Measurements from ENCODE around the gene PSMA4. TPM values are rescaled to one million over a fixed set of nuclear protein-coding genes. Genes with fewer than 3 reads are reported as not detected.

PSMA4 gene
- total and polyA plus RNA-seq, 4 donors: 95.3 to 154 (median 120) TPM

DNA sequence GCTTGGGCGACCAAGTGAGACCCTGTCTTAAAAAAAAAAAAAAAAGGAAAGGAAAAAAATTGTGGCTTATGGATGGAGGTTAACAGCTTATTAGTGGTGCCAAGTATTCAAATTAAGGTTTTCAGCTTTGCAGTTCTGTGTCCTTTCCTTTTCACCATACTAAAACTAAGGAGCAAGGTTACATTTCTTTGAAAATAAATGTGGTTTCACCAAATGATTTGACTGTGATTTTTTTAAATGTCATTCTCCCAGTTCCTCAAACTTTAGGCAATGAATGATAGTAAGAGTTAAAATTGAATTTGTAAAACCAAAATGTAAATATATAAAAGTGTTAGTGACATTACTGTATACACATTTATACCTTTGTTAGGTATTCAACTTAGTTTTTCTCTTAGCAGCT, 34.7 kb downstream of the PSMA4 start:
- Histone ChIP-seq H3K9ac (ENCODE audit: low read depth in 1 of 2, low read length in 2 of 2) (no peak overlapping the region), H3K4me3 (ENCODE audit: low read depth in 1 of 3, low read length in 3 of 3) (no peak overlapping the region), H3K9me3 (ENCODE audit: control insufficient read depth in 4 of 4, low read length in 3 of 4) (no peaks in the 10 kb centered on the region), H3K27me3 (ENCODE audit: control insufficient read depth in 4 of 4, insufficient read depth in 4 of 4, low read length in 3 of 4) (no peaks in the 10 kb centered on the region), H3K36me3 (ENCODE audit: control insufficient read depth in 4 of 4, insufficient read depth in 3 of 4, low read depth in 1 of 4, low read length in 3 of 4) (no peaks in the 10 kb centered on the region), H3K27ac (ENCODE audit: low read depth in 1 of 2, low read length in 2 of 2) (no peak overlapping the region), H3K4me1 (ENCODE audit: control insufficient read depth in 4 of 4, insufficient read depth in 4 of 4, low read length in 3 of 4) (no peaks in the 10 kb centered on the region)
- WGBS: 80% methylated on average over 1 of the region's 1 CpG
- no peak for DNase-seq (ENCODE audit: low spot score)
- TF ChIP-seq EGR1 (IDR thresholded peaks at IDR 0.05; ENCODE audit: low read depth in 2 of 2) (no peak), RXRA (IDR thresholded peaks at IDR 0.05) (no peak), HNF4A (conservative IDR thresholded peaks at IDR 0.05) (no peak), SP1 (IDR thresholded peaks at IDR 0.05) (no peak), REST (IDR thresholded peaks at IDR 0.05) (no peak)
- TF ChIP-seq, protein P1, sequence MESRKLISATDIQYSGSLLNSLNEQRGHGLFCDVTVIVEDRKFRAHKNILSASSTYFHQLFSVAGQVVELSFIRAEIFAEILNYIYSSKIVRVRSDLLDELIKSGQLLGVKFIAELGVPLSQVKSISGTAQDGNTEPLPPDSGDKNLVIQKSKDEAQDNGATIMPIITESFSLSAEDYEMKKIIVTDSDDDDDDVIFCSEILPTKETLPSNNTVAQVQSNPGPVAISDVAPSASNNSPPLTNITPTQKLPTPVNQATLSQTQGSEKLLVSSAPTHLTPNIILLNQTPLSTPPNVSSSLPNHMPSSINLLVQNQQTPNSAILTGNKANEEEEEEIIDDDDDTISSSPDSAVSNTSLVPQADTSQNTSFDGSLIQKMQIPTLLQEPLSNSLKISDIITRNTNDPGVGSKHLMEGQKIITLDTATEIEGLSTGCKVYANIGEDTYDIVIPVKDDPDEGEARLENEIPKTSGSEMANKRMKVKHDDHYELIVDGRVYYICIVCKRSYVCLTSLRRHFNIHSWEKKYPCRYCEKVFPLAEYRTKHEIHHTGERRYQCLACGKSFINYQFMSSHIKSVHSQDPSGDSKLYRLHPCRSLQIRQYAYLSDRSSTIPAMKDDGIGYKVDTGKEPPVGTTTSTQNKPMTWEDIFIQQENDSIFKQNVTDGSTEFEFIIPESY (IDR thresholded peaks at IDR 0.05): no peak
- TF ChIP-seq, protein P2, sequence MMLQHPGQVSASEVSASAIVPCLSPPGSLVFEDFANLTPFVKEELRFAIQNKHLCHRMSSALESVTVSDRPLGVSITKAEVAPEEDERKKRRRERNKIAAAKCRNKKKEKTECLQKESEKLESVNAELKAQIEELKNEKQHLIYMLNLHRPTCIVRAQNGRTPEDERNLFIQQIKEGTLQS (IDR thresholded peaks at IDR 0.05): no peak

DNA sequence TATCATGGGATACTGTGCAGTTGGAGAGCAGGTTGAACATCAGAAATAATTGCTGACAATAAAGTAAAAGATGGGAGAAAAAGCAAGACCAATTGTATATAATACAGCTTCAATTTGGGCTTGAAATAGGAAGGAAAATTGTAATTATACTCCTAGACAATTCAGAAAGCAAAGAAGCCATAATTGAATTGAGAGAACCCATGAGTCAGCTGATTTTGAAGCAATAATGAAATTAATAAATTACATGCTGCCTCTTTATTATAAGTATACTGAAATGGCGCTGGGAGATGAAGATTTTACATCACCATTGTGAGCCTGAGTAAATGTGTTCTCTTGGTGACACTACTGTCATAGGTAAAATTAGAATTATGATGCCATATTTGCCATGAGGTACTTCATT, 57.3 kb downstream of the PSMA4 start:
- no peak for DNase-seq (ENCODE audit: low spot score)
- TF ChIP-seq, protein P2 (IDR thresholded peaks at IDR 0.05): no peak
- TF ChIP-seq JUND (IDR thresholded peaks at IDR 0.05): no peak
- TF ChIP-seq, protein P3, sequence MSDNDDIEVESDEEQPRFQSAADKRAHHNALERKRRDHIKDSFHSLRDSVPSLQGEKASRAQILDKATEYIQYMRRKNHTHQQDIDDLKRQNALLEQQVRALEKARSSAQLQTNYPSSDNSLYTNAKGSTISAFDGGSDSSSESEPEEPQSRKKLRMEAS (IDR thresholded peaks at IDR 0.05): no peak
- no peak for TF ChIP-seq FOXA1 (IDR thresholded peaks at IDR 0.05)
- TF ChIP-seq, protein P4, sequence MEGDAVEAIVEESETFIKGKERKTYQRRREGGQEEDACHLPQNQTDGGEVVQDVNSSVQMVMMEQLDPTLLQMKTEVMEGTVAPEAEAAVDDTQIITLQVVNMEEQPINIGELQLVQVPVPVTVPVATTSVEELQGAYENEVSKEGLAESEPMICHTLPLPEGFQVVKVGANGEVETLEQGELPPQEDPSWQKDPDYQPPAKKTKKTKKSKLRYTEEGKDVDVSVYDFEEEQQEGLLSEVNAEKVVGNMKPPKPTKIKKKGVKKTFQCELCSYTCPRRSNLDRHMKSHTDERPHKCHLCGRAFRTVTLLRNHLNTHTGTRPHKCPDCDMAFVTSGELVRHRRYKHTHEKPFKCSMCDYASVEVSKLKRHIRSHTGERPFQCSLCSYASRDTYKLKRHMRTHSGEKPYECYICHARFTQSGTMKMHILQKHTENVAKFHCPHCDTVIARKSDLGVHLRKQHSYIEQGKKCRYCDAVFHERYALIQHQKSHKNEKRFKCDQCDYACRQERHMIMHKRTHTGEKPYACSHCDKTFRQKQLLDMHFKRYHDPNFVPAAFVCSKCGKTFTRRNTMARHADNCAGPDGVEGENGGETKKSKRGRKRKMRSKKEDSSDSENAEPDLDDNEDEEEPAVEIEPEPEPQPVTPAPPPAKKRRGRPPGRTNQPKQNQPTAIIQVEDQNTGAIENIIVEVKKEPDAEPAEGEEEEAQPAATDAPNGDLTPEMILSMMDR (IDR thresholded peaks at IDR 0.05; ENCODE audit: low read depth, low read length, missing input control): no peak
- no peak for TF ChIP-seq HNF4G (IDR thresholded peaks at IDR 0.05)
- TF ChIP-seq NR2F2 (IDR thresholded peaks at IDR 0.05): no peak
- TF ChIP-seq RAD21 (IDR thresholded peaks at IDR 0.05): no peak
- no peak for TF ChIP-seq HNF4A (conservative IDR thresholded peaks at IDR 0.05)
- TF ChIP-seq RXRA (IDR thresholded peaks at IDR 0.05): no peak
- no peak for TF ChIP-seq EGR1 (IDR thresholded peaks at IDR 0.05; ENCODE audit: low read depth in 2 of 2)

More for the DNA sequence above, 57.3 kb downstream of the PSMA4 start:
- Histone ChIP-seq H3K9ac (ENCODE audit: low read depth in 1 of 2, low read length in 2 of 2) (no peak overlapping the region), H3K4me1 (ENCODE audit: control insufficient read depth in 4 of 4, insufficient read depth in 4 of 4, low read length in 3 of 4) (no peaks in the 10 kb centered on the region), H3K27me3 (ENCODE audit: control insufficient read depth in 4 of 4, insufficient read depth in 4 of 4, low read length in 3 of 4) (no peaks in the 10 kb centered on the region), H3K27ac (ENCODE audit: low read depth in 1 of 2, low read length in 2 of 2) (no peak overlapping the region), H3K9me3 (ENCODE audit: control insufficient read depth in 4 of 4, low read length in 3 of 4) (no peaks in the 10 kb centered on the region), H3K36me3 (ENCODE audit: control insufficient read depth in 4 of 4, insufficient read depth in 3 of 4, low read depth in 1 of 4, low read length in 3 of 4) (no peaks in the 10 kb centered on the region), H3K4me3 (ENCODE audit: low read depth in 1 of 3, low read length in 3 of 3) (no peak overlapping the region)
- WGBS: 92% methylated on average over 1 of the region's 1 CpG
